Measurements from ENCODE around the gene CDA.

Gene CDA

DNA sequence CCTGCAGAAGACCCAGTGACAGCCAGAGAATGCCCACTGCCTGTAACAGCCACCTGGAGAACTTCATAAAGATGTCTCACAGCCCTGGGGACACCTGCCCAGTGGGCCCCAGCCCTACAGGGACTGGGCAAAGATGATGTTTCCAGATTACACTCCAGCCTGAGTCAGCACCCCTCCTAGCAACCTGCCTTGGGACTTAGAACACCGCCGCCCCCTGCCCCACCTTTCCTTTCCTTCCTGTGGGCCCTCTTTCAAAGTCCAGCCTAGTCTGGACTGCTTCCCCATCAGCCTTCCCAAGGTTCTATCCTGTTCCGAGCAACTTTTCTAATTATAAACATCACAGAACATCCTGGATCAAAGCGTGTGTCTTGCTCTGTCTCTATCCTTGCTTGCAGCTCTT is 29.7 kb downstream of the CDA start:
- DNase-seq, result no peak

DNA sequence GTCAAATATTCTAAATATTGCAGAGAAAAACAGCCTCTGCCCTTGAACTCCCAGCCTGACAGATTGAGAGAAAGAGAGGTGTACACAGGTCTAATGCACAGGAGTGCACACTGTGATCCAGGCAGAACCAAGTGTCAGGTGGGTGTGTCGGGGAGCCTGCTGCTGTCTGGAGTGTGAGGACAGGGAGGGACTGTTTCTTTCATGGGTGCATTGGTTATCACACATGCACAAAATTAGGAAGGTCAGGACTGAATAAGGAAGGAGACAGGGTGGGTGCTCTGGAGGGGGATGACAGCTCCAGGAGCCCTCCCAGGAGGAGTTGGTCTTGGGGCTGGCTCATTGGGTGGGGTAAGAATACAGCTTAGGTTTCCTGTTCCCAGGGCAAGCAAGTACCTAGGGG is 31.1 kb downstream of the CDA start:
- no peak for DNase-seq

DNA sequence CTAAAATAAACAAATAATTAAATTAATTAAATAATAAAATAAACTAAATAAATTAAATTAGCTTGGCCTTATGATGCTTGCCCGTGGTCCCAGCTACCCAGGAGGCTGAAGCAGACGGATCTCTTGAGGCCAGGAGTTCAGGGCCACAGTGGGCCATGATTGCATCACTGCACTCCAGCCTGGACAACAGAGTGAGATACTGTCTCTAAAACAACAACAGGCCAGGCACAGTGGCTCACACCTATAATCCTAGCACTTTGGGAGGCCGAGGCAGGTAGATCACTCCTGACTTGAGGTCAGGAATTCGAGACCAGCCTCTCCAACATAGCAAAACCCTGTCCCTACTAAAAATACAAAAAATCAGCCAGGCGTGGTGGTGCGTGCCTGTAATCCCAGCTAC is 32.1 kb downstream of the CDA start:
- no peak for DNase-seq

DNA sequence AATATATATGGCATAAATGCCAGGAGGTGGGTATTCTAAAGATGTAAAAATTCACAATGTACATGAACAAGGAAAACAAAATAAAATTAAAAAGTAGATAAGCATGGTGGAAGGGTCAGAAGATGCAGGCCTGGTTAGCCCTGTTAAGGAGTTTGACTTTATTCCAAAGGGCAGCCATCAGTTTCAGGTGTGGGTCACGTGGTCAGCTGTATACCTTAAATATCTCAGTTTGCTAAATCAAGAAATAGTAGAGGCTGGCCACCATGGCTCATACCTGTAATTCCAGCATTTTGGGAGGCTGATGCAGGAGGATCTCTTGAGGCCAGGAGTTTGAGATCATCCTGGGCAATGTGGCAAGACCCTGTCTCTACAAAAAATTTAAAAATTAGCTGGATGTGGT is 35.8 kb downstream of the CDA start:
- DNase-seq, result no peak

GRCh38 chr1:20625176-20626097 is 36.5 kb downstream of the CDA start:
- no peak for DNase-seq

GRCh38 chr1:20626098-20626427 is 37.2 kb downstream of the CDA start:
- DNase-seq, result no peak

- no peak for DNase-seq
Measured at GRCh38 chr1:20626524-20626923, 37.6 kb downstream of the CDA start.

DNA sequence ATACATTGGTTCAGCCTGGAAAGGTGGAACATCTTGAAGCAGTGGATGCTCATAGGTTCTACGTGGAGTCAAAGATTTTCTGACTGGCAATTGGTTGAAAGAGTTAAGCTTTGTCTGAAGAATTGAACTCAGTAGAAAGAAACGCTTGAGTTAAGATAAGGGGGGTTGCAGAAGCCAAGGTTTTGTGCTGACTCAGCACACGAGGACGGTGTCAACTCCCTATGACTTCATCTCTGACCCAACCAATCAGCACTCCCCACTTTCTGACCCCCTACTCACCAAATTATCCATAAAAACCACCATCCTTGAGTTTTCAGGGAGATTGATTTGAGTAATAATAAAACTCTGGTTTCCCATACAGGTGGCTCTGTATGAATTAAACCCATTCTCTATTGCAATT is 41.8 kb downstream of the CDA start:
- no peak for DNase-seq

DNA sequence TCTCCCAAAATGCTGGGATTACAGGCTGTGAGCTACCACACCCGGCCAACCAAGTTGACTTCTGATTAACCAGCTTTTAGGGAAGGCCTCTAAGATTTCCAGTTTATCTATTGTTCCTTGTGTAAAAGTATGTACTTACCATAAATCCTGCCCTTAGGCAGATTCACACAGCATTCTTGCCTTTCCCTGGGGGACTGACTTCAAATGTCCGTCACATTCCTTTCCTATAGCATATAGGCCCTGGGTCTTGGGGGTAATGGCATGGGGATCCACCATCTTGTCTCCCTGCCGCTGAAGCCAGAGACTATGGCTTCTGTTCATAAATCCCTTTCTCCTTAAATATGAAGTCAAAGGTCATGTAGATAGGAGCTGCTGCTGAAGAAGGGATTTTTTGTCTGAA is 43.5 kb downstream of the CDA start:
- DNase-seq, result no peak

DNA sequence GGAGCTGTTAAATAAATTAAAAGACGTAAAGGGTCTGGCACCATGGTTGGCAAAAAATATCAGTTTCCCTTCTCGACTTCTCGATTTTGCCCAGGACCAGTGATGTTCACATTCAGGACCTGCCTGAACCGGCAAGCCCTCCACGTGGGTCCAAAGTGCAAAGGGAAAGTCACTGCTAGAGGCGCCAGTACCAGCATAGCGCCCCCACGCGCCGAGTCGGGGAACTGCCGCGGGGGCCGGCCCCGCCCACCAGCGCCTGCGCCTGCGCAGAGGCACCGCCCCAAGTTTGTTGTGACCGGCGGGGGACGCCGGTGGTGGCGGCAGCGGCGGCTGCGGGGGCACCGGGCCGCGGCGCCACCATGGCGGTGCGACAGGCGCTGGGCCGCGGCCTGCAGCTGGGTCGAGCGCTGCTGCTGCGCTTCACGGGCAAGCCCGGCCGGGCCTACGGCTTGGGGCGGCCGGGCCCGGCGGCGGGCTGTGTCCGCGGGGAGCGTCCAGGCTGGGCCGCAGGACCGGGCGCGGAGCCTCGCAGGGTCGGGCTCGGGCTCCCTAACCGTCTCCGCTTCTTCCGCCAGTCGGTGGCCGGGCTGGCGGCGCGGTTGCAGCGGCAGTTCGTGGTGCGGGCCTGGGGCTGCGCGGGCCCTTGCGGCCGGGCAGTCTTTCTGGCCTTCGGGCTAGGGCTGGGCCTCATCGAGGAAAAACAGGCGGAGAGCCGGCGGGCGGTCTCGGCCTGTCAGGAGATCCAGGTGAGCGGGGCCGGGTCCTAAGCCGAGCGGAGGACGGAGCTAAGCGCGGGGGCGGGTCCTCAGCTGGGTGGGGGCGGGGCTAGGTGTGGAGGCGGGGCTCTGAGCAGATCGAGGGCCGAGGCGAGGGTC is 44.5 kb downstream of the CDA start, which contains the start of gene PINK1:
TSS of gene PINK1 (plus strand) at position 269 of the 875 bp plus-strand sequence. CDS start at position 360, 91 bp downstream.
- DNase-seq, result peak; percentile 89

DNA sequence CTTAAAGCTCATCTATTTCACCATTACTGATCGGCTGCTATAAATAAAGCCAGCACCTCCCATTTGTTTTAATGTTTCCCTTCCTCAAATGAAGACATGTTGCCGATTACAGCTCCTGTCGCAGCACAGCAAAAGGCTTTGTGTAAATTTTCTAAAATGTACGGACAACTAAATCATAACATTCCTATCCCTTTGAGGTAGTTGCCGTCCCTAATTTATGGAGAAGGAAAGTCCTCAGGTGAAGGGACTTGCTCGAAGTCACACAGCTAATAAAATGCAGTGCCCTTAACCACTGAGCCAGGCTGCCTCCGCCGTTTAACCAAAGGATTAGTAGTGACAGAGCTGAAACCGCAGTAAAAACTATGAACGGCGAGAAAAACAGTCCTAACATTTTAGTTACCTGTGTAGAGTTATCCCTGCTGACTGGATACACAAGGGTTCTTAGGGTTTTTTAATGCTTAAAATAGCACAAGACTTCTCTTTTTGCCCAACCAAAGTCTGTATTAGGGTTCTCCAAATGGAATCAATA is 45.2 kb downstream of the CDA start:
- peak; percentile 61 for DNase-seq

DNA sequence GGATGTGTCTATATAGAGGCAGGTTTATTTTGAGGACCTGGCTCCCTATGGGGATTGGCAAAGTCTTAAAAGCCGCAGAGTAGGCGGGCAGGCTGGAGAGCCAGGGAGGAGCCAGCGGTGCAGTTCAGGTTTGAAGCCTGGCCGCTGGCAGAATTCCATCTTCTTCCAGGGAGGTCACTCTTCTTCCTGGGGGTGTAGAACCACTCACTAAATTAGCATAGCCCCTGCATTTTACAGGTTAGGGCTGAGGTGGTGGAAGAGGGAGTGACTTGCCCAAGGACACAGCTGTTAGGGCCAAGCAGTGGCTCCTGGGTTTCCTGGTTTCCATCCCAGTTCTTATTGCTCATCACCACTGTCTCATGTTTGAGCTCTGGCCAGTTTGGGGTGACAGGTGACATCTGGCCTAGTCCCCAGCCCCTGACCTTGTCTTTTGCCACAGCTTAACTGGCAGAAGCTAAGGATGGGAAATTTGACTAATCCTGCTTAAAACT is 45.7 kb downstream of the CDA start:
- peak; percentile 83 for DNase-seq

DNA sequence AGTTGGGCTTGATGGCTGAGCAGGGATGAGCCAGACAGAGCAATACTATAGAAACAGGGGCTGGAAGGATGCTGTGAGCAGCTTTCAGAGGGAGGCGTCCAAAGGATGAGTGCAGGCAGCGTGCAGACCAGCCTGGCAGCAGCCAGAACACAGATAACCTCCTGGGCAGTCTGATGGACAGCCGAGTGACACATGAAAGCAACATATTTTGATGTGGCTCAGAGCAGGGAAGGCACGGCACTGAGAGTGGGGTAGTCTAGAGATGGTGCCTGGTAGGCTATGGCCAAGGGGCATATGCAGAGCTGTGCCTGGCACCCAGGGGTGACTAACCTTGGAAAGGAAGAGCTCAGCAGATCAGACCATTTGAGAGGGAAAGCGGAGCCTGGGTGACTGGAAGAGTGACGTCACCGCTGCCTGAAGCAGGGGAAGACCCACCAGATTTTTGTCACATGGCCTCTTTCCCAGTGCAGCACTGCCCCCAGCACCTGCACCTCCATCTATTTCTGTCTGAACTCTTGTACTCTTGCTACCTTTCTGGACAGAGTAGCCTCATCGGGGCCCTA is 48.0 kb downstream of the CDA start:
- DNase-seq, result no peak

- DNase-seq, result peak; percentile 74
Measured at GRCh38 chr1:20640183-20640597, 51.3 kb downstream of the CDA start.

GRCh38 chr1:20641975-20642374 is 53.1 kb downstream of the CDA start:
- DNase-seq, result no peak

DNA sequence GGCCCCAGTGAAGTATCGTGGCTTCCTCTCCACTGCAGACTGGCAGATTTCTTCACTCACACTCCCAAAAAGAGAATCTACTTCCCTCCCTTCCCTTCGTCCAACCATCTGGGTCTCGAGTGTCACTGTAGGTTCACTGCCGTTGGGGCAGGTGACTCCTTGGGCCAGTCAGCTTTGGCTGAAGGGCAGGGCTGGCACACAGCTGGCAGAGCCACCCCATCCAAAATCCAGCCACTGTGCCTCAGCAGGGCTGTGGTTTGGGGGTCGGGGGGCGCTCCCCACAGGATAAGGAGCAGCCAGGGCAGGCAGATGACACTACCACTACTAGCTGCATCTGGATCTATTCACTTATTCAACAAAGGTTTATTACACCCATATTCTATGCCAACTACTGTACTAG is 54.2 kb downstream of the CDA start:
- DNase-seq, result no peak

DNA sequence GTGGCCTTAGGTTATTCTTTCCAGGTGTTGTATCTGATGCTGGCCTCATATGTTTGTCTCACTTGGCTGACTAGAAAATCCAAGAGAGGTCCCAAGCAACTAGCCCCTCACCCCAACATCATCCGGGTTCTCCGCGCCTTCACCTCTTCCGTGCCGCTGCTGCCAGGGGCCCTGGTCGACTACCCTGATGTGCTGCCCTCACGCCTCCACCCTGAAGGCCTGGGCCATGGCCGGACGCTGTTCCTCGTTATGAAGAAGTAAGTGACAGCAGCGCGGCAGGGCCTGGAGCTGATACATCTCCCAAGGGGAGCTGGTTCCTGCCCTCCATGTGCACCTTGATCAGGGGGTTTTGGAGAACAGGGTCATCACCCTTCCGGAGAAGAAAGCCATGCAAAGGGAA is 55.5 kb downstream of the CDA start:
- no peak for DNase-seq

DNA sequence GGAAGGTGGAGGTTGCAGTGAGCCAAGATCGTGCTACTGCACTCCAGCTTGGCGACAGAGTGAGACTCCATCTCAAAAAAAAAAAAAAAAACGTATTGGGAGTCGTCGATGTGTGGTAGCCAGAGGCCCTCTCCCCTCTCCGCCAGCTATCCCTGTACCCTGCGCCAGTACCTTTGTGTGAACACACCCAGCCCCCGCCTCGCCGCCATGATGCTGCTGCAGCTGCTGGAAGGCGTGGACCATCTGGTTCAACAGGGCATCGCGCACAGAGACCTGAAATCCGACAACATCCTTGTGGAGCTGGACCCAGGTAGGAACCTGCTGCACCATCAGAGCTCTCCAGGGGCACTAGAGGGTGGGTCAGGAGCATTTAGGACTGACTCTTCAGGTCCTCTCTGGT is 56.5 kb downstream of the CDA start:
- DNase-seq, result no peak

DNA sequence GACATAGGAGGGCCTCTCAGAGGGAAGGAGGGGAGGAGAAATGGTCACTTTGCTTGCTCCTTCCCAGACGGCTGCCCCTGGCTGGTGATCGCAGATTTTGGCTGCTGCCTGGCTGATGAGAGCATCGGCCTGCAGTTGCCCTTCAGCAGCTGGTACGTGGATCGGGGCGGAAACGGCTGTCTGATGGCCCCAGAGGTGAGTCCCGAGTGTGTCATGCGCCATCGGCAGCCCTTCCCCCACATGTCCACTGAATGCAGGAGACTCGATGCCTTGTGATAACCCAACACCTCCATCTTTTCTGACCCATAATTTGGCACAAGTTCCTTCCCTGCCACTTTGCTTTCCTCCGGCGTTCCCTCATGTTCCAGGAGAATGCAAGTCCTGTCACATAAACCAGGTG is 59.5 kb downstream of the CDA start:
- no peak for DNase-seq

DNA sequence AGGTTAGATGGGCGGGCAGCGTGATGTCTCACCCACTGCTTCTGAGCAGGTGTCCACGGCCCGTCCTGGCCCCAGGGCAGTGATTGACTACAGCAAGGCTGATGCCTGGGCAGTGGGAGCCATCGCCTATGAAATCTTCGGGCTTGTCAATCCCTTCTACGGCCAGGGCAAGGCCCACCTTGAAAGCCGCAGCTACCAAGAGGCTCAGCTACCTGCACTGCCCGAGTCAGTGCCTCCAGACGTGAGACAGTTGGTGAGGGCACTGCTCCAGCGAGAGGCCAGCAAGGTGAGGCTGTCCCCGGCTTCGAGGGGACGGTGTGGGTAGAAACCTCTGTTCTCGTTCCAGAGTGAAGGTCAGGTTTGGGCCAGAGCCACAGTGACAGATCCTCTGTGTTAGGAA is 60.0 kb downstream of the CDA start:
- no peak for DNase-seq

DNA sequence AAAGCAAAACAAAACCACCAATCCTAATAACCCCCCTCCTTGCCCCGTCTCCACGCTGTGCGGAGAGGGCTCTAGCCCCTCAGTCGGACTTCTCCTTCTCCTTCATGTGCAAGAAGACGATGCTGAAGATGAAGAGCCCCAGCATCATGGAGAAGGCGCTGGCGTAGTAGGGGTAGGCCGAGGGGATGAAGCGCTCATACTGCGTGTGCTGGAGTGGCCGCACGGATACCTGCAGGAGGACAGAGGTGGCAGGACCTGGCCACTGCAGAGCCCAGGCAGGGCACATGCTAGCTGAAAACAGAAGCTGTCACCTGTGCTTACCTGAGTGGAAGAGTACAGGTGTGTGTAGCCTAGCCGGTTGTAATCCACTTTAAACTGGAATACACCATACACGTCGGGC is 63.4 kb downstream of the CDA start:
- no peak for DNase-seq

- DNase-seq, result no peak
Measured at GRCh38 chr1:20654104-20654690, 65.3 kb downstream of the CDA start.

GRCh38 chr1:20657024-20657423 is 68.1 kb downstream of the CDA start:
- no peak for DNase-seq

Measured in NCI-H82 (cell line).